Omental fat pad (tissue), 4 donors: Measurements from ENCODE around the gene ST13. TPM values are rescaled to one million over a fixed set of nuclear protein-coding genes. Genes with fewer than 3 reads are reported as not detected.
A peak's percentile ranks its signal among the peaks of the same experiment; 100 is the strongest.
"Not testable (repeated sequence)": the region's sequence is repeated elsewhere in the genome, so short reads cannot be mapped to it uniquely, and the experiment has no call there.

ENCODE experiments used
- ATAC-seq: fragments of 150-250 bp; one replicate; pipeline ENCODE4 v1.9.1; 2016; ENCODE audit warnings: mild to moderate bottlenecking, moderate library complexity; ENCODE audit not compliant: low FRiP score
- DNase-seq: peaks from one replicate; pipeline ENCODE4 v3.0.0-alpha.2; 2019; ENCODE audit warnings: low spot score
- total RNA-seq, 4 donors: library from RNA; depleted of rRNA; stranded (reverse); fragments of >200 nt; gene quantifications; one replicate each; pipeline ENCODE4 v1.1.0, GENCODE V29; 2016
- TF ChIP-seq, protein P1 (sequence below), 3 donors: fragments of 450-650 bp; IDR thresholded peaks; one replicate each; pipeline ENCODE4 v1.5.1; 2016 to 2017; ENCODE audit warnings: antibody characterized with exemption in 3 of 3, mild to moderate bottlenecking in 3 of 3, moderate library complexity in 2 of 3

ST13 gene
- total RNA-seq, 4 donors from 2014 or later = 118 to 228 (median 185) TPM

- TF ChIP-seq, protein P1, sequence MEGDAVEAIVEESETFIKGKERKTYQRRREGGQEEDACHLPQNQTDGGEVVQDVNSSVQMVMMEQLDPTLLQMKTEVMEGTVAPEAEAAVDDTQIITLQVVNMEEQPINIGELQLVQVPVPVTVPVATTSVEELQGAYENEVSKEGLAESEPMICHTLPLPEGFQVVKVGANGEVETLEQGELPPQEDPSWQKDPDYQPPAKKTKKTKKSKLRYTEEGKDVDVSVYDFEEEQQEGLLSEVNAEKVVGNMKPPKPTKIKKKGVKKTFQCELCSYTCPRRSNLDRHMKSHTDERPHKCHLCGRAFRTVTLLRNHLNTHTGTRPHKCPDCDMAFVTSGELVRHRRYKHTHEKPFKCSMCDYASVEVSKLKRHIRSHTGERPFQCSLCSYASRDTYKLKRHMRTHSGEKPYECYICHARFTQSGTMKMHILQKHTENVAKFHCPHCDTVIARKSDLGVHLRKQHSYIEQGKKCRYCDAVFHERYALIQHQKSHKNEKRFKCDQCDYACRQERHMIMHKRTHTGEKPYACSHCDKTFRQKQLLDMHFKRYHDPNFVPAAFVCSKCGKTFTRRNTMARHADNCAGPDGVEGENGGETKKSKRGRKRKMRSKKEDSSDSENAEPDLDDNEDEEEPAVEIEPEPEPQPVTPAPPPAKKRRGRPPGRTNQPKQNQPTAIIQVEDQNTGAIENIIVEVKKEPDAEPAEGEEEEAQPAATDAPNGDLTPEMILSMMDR (IDR thresholded peaks at IDR 0.05) = no peak
- peak; percentile 23 for ATAC-seq
- DNase-seq = no peak
Observed at GRCh38 chr22:40857309-40857855, 943 bp upstream of the ST13 start.

DNA sequence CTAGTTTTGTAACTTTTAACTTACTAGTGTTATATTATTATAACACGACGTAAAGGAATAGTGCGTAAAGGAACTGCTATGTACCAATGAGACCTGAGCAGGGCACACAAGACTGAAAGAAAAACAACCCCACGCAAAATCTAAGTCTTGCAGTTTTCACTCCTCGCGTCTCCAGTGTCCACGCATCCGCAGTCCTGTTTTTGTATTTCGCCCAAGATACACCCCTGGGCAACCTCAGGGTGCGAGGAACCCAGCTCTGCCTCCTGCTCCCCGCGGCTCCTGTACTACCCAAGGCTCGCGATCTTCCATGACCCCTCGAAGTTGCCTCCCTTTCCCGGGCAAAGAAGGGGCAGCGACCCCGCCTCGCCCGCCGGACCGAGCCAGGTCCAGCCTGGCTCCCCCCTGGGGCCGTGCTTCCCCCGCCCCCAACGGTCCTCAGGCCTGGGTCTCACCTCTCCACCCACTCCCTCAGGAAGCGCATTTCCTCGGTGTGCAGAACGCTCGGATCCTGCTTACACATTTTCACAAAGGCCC lies 393 bp downstream of the ST13 start:
- TF ChIP-seq, protein P1 (IDR thresholded peaks at IDR 0.05) = no peak
- ATAC-seq (peak; percentile 44), DNase-seq (no peak)

DNA sequence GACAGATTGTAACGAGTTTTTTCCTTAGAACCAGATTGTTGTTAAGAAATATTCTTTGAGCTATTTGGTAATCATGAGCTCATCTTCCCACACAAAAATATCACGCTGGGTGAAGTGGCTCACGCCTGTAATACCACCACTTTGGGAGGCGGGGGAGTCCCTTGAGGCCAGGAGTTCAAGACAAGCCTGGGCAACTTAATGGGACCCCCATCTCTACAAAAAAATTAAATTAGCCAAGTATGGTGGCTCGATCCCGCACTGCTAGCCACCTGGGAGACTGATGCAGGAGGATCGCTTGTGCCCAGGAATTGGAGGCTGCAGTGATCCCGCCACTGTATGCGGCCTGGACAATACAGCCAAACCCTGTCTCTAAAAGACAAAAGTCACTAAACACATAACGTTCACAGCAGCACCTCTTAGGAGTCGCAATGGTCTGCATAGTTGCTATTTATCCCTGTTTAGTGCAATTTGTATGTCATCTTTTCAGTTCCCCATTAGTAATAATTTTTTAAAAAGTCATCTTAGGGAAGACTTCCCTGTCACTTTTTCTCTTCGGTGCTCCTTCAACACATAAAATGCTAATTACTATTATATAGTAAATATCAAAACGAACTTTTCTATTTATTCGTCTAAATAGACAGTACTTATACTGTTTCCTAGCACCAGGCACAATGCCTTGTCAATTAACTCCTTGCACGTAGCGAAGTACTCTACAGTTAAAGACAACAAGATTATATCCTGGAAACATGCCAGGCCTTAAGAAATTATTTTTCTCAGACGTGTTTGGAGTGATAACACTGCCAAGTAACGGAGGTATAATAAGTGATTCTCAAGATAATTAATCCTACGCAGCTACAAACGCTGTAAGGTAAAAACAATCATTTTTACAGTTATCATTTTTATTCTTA lies 1.1 kb downstream of the ST13 start:
- peak; percentile 35 for DNase-seq
- no peak for ATAC-seq
- TF ChIP-seq, protein P1 (IDR thresholded peaks at IDR 0.05) = no peak

GRCh38 chr22:40853961-40854360 lies 2.5 kb downstream of the ST13 start:
- ATAC-seq (no peak), DNase-seq (no peak)
- TF ChIP-seq, protein P1 (IDR thresholded peaks at IDR 0.05) = no peak

DNA sequence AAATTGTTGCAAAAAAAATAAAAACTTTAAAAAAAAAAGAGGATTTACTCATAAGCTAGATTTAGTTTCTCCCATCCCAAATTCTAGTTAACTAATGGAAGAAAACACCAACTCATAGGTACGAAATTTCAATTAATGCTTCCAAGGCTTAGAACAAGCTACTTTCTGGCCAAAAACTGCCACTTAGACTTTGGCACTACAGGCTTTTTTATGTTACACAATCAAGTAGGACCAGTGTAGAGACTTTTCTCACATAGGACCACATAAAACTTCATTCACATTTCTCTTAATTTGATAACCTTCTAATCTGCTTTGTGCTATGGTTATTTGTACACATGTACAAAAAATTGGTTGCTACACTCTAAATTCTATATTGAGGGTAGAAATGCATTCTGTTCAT lies 3.1 kb downstream of the ST13 start:
- DNase-seq (no peak), ATAC-seq (no peak)
- TF ChIP-seq, protein P1 (IDR thresholded peaks at IDR 0.05) = no peak

GRCh38 chr22:40845816-40846215 lies 10.6 kb downstream of the ST13 start:
- not testable (repeated sequence) for DNase-seq, ATAC-seq

GRCh38 chr22:40844951-40845350 lies 11.5 kb downstream of the ST13 start:
- TF ChIP-seq, protein P1 (IDR thresholded peaks at IDR 0.05) = no peak
- ATAC-seq = no peak
- no peak for DNase-seq
